ENCODE measurements around the gene LRRC39.

The LRRC39 gene

DNA sequence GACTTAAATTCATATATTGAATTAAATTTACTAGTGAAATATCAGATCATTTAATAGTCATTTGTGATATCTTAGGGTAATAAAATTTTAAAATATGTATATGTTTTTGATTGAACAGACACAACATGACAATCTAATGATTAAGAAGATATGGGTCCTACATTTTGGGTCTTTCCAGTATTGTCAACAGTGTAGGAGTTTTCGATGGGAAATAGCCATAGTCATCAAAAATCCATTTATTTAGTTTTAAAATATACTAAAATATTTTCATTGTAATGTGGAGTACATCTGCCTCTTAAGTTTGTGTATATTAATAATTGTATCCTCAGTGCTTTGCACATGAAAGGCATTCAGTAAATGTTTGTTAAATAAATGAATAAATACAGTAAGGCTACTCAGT lies 31.1 kb downstream of the LRRC39 start:
- peak; percentile 56 for FAIRE-seq

DNA sequence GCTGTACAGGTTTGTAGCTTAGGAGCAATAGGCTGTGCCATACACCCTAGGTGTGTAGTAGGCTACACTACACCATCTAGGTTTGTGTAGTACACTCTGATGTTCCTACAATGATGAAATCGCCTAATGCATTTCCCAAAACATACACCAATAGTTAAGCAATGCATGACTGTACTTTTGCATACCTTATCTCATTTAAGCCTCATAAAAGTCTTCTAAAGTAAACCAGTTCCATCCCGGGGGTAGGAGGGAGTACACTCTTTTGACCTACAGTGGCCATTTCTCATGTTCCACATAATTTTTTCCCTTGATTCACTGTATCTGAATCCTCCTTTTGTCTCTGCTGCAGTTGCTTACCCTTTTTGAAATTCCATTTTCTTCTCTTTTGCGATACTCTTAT lies 32.9 kb downstream of the LRRC39 start:
- FAIRE-seq, result no peak

DNA sequence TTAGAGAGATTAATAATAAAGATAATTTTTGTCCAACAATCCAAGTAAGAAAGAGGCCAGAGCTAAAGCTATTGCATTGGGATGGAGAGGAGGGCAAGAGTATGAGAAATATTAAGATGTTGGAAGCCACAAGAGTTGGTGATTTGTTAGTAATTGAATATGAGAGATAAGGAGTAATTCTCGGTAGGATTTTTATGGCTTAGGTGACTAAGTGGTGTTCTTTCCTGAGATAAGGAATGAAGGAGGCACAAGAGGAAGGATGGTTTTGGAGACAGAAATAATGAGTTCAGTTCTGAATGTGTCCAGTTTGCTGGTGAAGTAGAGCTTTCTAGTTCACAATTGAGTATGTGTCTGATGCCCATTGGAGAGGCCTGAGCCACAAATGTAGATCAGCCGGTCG lies 35.7 kb downstream of the LRRC39 start:
- no peak for FAIRE-seq

DNA sequence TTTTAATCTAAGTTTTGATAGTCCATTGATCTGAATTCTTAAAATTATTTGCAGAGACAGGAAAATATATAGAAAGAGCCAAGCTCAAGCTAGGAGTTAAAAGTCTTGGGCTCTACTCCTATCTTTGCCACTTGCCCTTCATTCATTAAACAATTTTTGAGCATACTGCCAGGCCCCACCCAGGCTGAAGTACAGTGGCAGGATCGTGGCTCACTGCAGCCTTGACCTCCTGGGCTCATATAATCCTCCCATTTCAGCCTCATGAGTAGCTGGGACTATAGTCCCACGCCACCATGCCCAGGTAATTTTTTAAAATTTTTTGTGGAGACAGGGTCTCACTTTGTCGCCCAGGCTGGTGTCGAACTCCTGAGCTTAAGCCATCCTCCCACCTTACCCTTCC lies 36.9 kb downstream of the LRRC39 start:
- FAIRE-seq, result no peak

DNA sequence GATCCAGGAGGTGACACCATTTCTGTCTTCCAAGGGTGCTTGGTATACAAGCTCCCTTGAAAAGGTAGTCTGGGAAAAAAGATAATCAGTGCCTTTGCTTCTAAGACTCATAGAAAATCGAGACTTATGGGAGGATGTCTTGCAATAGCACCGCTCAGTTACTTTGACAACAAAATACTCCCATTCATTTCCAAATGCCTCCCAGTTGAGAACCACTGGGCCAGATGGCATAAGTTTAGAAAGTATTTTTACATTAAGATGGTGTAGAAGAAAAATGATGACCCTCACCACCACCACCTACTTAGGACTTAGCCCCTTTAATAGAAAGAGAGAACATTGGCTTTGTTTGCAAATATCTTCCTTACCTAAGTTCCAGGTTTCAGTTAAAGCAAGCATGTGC lies 40.5 kb downstream of the LRRC39 start:
- FAIRE-seq, result no peak

DNA sequence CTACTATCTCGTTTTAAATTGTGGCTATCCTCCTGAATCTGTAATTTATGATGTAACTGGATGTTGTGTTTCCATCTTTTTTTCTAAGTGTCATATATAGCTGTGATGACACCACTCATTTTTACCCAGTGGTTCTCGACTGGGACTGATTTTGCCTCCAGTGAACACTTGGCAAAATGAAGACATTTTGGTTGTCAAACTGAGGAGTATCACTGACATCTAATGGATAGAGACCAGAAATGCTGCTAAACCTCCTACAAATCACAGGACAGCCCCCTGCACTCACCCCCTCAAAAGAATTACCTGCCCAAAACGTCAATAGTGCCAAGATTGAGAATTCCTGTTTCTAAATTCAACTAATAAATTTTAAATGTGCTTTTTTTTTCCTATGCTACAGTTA lies 43.2 kb downstream of the LRRC39 start:
- no peak for FAIRE-seq

DNA sequence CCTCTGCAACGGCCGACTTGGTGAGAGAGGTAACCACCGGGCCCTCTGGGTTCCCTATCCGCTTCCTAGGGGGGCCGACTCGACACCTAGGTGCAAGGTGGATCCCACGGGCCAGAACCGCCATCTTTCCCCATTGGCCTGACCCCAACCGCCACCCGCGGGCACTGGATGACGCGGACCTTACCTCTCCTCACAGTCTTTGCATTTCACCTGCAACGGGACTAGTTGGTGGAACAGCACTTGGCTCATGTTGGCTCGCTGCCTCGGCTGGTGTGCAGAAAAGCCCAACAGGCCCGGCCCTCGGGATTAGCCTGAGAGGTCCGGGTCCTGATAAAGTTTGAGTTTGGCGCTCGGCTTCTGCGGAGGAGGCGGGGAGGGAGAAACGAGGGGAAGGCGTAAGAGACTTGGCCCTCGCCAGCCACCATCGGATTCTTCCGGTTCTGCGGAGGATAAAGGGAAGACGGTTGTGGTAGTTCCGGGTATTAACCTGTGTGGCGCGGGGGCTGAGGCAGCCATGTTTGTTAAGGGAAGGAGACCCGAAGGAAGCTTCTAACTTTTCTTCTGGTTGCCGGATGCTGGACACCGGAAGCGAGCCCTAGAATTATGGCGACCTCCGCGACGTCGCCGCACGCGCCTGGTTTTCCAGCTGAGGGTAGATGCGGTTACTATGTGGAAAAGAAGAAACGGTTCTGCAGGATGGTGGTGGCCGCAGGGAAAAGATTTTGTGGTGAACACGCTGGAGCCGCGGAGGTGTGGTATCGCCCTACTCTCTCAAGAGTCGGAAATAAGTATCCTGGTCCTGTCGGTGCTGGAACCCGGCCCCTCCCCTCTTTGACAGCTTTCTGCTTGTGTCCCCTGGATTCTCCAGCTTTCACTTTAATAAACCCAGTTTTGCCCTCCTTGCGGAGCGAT lies 45.2 kb downstream of the LRRC39 start, which contains the start of the genes SASS6 and TRMT13:
TSS of gene SASS6 (minus strand) at position 365 of the 912 bp plus-strand sequence. CDS start at position 249, 116 bp downstream.
TSS of gene TRMT13 (plus strand) at position 598 of the 912 bp plus-strand sequence. CDS start at position 604, 6 bp downstream.
- peak; percentile 98 for FAIRE-seq

DNA sequence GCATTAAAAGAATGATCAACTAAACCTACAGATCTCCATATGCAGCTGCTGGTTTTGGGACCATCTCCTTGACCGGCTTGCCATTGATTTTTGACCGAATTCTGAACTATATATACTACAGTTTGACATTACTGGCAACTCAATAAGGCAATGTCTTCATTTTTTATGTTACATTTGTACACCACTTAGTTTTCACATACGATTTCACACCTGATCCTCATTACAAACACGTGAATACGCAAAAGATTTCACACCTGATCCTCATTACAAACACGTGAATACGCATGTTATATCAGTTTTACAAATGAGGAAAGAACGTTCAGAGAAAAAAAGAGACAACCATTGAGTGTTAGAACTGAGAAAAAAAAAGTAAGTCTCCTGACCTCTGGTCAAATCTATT lies 46.4 kb downstream of the LRRC39 start:
- no peak for FAIRE-seq

DNA sequence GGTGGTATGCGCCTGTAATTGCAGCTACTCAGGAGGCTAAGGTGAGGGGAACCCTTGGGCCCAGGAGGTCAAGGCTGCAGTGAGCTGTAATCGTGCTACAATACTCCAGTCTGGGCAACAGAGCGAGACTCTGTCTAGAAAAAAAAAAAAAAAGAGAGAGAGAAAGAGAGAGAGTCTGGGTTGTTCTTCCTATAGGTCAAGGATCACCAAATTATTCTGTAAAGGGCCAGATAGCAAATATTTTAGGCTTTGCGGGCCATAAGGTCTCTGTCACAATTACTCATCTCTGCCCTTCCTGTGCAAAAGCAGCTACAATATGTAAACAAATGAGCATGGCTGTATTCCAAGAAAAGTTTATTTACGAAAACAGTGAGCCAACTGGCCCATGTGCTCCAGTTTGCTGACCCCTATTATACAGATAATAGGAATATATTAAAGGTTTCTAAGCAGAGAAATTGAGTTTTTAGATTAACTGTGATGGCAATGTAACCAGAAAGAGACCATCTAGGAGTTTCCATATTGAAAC lies 47.4 kb downstream of the LRRC39 start:
- FAIRE-seq, result no peak

DNA sequence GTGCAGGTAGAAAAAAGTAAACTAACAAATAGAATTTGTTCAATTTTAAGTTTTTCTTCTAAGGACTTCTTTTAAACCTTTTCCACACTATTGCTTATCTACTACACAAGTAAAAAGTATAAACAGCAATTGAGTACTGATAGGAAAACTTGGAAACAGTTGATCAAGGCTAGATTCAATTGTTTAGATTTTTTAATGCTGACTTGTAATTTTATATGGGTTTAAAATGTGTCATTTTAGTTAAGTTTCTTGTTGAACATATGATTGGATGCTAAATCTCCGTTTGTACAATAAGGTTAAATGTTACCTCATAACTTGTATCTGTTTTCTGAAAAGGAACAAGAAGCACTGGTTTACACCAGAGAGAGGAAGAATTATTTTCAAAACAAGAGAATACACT lies 50.8 kb downstream of the LRRC39 start:
- peak; percentile 3 for FAIRE-seq

DNA sequence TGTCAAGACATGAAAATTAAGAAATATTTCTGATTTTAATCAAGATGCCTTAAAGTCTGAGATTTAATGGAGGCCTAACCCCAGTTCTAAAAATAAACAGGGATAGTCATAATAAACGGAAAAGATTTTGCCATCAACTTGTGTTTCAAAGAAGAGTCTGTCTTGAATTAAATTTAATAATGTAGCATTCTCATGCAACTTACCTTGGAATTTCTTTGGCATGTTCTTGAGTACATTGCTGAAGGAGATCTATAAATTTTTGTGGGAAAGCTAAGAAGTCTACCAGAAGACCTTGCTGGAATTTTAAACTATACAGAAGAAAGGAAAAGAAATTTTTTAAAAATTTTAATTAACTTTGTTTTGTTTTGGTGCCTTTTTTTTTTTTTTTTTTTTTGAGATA lies 55.9 kb downstream of the LRRC39 start:
- no peak for FAIRE-seq

DNA sequence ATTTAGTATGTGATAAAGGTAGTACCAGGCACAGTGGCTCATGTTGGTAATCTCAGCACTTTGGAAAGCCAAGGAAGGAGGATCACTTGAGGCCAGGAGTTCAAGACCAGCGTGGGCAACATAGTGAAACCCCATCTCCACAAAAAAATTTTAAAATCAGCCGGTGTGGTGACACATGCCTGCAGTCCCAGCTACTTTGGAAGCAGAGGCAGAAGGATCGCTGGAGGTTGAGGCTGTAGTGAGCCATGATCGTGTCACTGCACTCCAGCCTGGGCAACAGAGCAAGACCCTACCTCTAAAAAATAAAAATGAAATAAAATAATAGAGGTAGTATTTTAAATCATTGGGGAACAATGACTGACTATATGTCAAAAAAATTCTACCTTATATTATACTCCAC lies 62.5 kb downstream of the LRRC39 start:
- FAIRE-seq, result no peak

DNA sequence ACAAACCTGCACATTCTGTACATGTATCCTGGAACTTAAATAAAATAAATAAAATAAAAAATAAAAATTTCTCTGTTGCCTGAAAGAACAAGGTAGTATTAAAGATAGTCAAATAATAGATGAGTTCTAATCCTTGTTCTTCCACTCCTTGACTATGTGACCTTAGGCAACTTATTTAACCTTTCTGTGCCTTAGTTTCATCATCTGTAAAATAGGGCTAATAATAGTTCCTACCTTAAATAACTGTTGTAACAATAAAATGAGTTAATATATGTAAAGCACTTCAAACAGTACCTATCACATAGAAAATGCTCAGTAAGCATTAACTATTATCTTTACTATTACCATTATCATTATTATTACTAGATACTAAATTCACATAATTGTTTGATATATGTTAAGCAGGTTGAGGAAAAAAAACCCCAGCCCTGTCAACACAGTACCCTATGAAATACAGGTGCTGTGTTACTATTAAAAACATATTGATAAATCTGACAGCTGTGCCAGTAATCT lies 68.4 kb downstream of the LRRC39 start:
- FAIRE-seq, result no peak

DNA sequence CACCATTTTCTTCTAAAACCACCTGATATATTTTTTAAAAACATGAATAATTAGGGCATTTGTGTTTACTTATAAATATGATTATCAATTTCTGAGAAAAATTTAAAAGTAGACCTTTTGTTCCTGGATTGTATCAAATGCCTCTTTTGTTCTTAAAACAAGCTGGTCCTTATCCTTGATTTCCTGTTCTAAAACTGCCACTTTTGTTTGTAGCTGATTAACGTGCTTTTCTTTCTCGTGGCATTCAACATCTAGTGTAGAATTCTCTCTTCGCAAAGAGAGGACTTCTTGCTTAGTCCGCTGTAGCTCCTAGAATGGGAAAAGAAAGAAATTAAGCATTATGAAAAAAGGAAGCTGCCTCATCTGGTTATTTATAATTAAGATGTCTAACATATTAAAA lies 70.4 kb downstream of the LRRC39 start:
- no peak for FAIRE-seq

DNA sequence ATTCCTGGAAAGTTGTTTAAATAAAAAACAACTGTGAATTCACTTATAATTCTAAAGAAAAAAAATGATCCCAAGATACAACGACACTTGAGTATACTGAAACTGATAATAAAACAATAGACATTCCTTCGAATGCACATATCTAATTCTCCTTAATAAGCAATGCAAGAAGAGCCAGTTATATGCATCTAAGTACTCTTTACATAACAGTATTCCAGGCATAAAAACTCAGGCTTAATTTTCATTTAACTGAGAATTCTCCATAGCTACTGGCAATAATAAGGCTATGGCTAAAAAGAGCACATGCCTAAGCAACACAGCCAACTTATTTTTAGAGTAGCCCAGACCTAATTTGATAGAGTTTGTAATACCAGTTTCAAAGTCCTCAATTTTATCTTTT lies 76.5 kb downstream of the LRRC39 start:
- peak; percentile 19 for FAIRE-seq

DNA sequence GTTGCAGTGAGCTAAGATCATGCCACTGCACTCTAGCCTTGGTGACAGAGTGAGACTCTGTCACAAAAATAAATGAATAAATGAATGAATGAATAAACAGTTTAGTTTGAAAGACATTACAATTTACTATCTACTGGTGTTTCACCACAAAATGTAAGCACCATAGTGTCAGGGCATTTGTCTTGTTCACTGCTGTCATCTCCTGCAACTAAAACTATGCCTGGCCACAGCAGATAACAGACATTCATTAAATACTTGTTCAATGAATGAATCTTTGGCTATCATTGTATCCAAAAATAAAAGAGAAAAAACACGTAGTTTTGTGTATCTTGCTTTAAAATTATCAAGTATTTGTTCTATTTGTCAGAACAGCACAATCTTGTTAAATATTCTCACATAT lies 77.9 kb downstream of the LRRC39 start:
- no peak for FAIRE-seq
